Activated naive CD4-positive, alpha-beta T cell treated with anti-CD3 and anti-CD28 coated beads for 36 hours (primary cell): ENCODE measurements around the gene C12orf75. TPM values are rescaled to one million over a fixed set of nuclear protein-coding genes. Genes with fewer than 3 reads are reported as not detected.

Experiments used
- CTCF ChIA-PET: fragments of 350-600 bp; sonication (Branson Sonifier 250); formaldehyde crosslinking; loops from one replicate; lab custom pipeline; 2021; ENCODE audit warnings: antibody characterized with exemption; lab: Charles Lee
- DNase-seq: peaks from one replicate; pipeline ENCODE4 v3.0.0-alpha.2; 2020
- H3K27ac Mint-ChIP-seq: one replicate; pipeline ENCODE4 v1.8.0; 2021; ENCODE audit warnings: mild to moderate bottlenecking, mixed read lengths
- H3K27me3 Mint-ChIP-seq: one replicate; pipeline ENCODE4 v1.8.0; 2021; ENCODE audit warnings: low read depth, mixed read lengths
- H3K36me3 Mint-ChIP-seq: one replicate; pipeline ENCODE4 v1.8.0; 2021; ENCODE audit warnings: low read depth, mixed read lengths
- H3K4me1 Mint-ChIP-seq: one replicate; pipeline ENCODE4 v1.8.0; 2021; ENCODE audit warnings: low read depth, mixed read lengths
- H3K4me3 Mint-ChIP-seq: one replicate; pipeline ENCODE4 v1.8.0; 2021; ENCODE audit warnings: mild to moderate bottlenecking, moderate library complexity, mixed read lengths
- H3K9me3 Mint-ChIP-seq: one replicate; pipeline ENCODE4 v1.8.0; 2021; ENCODE audit warnings: mixed read lengths
- intact Hi-C: fragments of 100-400 bp; cut with micrococcal nuclease; formaldehyde crosslinking; loops from one replicate; pipeline ENCODE4 v1.15.1; 2023
- total RNA-seq, 2 experiments: library from RNA; stranded (reverse); gene quantifications; one replicate each; pipeline ENCODE4 v1.2.3, GENCODE V29; 2021

C12orf75 gene
- total RNA-seq, result 10 to 100 TPM; 41.1 to 48.5 TPM

DNA sequence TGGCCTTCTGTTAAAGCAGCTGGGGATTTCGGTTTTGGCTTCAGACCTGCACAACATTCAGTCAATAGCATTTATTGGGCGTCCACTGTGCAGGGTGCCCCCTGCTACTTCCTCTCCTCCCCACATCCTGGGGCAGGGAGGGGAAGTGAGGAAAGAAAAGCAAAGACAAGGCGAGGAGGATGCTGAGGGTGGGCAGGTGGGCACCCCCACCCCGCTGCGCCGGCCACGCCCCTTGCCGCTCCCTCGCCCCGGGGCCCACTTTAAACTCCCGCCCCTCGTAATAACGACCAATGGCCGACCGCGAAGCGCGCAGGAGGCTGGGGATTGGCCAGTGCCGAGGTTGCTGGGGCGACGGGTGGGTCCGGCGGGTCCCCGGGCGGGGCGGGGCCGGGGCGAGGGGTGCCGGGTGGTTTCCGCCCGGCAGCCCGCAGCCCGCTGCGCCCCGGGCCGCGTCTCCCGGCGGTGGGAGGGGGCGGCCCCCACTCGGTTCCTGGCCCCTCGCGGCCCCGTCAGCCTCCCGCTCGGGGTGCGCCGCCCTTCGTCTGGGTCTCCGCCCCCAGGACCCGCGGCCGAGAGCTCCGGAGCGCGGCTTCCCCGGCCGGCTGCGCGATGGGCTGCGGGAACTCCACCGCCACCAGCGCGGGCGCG is at the start of gene C12orf75:
TSS of gene C12orf75 (plus strand) at position 409 of the 648 bp plus-strand sequence. CDS start at position 610, 201 bp downstream.
- Mint-ChIP-seq H3K4me1 (peaks cover 35% of the 10 kb centered on the region), H3K9me3 (no peaks in the 10 kb centered on the region), H3K27me3 (no peaks in the 10 kb centered on the region), H3K27ac (peak within 1 kb of the TSS; percentile 14), H3K36me3 (no peaks in the 10 kb centered on the region), H3K4me3 (peak within 1 kb of the TSS; percentile 76)
- CTCF ChIA-PET, result no interaction called here
- intact Hi-C loops, result loop anchor here (1.0 to 10.0 kb wide), 7 partner anchors 94 to 1486 kb away; partner anchors contain the start of genes APPL2, CKAP4, NOPCHAP1 and NT5DC3
- DNase-seq, result peak; percentile 86

GRCh38 chr12:105280966-105281693 is 49.4 kb upstream of the C12orf75 start:
- CTCF ChIA-PET, result interaction anchor here (0.6 kb wide), 1 partner anchor 95 kb away, joined by 6 read pairs; no protein-coding TSS in a partner anchor
- no peaks in the 10 kb centered on the region for H3K36me3 Mint-ChIP-seq
- no peaks in the 10 kb centered on the region for H3K9me3 Mint-ChIP-seq
- H3K27ac Mint-ChIP-seq, result no peak overlapping the region
- H3K27me3 Mint-ChIP-seq, result peaks cover 11% of the 10 kb centered on the region
- no peak overlapping the region for H3K4me3 Mint-ChIP-seq
- DNase-seq, result no peak
- no peaks in the 10 kb centered on the region for H3K4me1 Mint-ChIP-seq
- intact Hi-C loops, result no loop called here

DNA sequence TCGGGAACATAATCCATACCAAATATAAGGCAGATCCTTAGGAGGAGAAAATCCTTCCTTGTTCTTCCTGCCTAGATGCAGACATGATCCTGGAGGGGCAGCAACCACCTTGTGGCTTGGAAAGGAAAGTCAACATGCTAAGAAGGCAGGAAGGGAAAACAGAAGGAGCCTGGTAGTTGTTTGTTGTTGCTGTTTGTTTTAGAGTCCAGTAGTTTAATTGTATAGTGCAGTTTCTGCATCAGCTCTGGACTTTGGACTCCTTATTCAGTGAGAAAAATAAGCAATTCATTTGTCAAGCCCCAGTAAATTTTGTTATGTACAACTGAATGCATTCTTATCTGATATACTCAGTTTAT is 48.8 kb upstream of the C12orf75 start:
- H3K27me3 Mint-ChIP-seq, result peaks cover 11% of the 10 kb centered on the region
- DNase-seq, result no peak
- H3K36me3 Mint-ChIP-seq, result no peaks in the 10 kb centered on the region
- CTCF ChIA-PET, result no interaction called here
- intact Hi-C loops, result no loop called here
- no peaks in the 10 kb centered on the region for H3K9me3 Mint-ChIP-seq
- H3K27ac Mint-ChIP-seq, result no peak overlapping the region
- H3K4me3 Mint-ChIP-seq, result no peak overlapping the region
- no peaks in the 10 kb centered on the region for H3K4me1 Mint-ChIP-seq

DNA sequence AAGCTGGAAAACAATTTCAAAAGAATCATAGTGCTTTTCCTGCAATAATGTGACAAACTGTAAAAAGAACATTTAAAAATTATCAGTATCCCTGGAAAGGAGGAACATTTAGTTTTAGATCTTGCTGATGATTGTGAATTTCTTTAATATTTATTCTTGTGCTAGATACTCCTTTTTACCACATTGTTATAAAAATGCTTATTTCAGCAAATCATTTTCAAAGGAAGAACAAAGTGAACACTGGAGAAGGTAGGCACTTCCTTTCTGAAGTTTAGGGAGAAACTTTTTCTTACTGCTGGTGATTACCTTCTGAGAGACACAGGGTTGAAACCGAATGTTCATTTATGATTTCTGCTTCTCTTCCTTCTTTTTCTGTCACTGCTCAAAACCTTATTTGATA is 45.1 kb upstream of the C12orf75 start:
- H3K4me1 Mint-ChIP-seq, result no peaks in the 10 kb centered on the region
- H3K9me3 Mint-ChIP-seq, result no peaks in the 10 kb centered on the region
- peaks cover 11% of the 10 kb centered on the region for H3K27me3 Mint-ChIP-seq
- H3K36me3 Mint-ChIP-seq, result no peaks in the 10 kb centered on the region
- H3K4me3 Mint-ChIP-seq, result no peak overlapping the region
- intact Hi-C loops, result no loop called here
- DNase-seq, result no peak
- CTCF ChIA-PET, result interaction anchor here (1.2 kb wide), 1 partner anchor 10 kb away, joined by 3 read pairs; no protein-coding TSS in a partner anchor
- H3K27ac Mint-ChIP-seq, result no peak overlapping the region

- no peaks in the 10 kb centered on the region for H3K4me1 Mint-ChIP-seq
- H3K4me3 Mint-ChIP-seq, result no peak overlapping the region
- H3K9me3 Mint-ChIP-seq, result no peaks in the 10 kb centered on the region
- CTCF ChIA-PET, result interaction anchor here (1.1 to 1.4 kb wide), 2 partner anchors 15 to 17 kb away, joined by 3 to 4 read pairs; no protein-coding TSS in a partner anchor
- H3K27me3 Mint-ChIP-seq, result peaks cover 7% of the 10 kb centered on the region
- no peaks in the 10 kb centered on the region for H3K36me3 Mint-ChIP-seq
- intact Hi-C loops, result no loop called here
- no peak overlapping the region for H3K27ac Mint-ChIP-seq
- no peak for DNase-seq
Observed at GRCh38 chr12:105287408-105287807, 43.1 kb upstream of the C12orf75 start.

DNA sequence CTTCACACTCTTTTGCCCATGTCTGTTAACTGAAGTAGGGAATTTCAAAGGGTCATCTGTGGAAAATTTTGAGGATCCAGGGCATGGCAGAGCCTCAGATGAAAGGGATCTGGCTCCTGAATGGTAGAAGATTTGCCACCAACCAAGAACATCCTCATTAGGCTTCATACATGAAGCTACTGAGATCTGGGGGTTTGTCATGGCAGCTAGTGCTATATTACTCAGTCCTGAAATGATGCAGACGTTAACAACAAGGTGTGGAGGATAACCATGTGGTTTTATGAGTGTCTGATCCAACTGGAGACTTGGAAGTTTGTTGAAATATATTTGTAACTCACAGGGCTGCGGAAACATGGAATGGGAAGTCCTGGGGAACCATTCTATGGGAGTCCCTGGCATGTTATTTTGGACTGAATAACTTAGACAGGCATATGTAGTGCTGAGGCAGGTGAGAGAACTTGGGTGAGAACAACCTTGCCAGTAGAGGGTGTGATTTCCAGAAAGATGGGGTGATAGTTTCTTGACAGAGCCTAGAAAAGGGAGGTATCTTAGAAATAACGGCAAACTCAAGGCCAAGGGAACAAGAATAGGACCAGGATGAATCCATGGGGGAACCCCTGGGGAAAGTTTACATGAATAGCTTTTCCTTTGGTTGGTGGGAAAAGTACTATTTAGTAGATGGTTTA is 42.0 kb upstream of the C12orf75 start:
- Mint-ChIP-seq H3K36me3 (no peaks in the 10 kb centered on the region), H3K27ac (no peak overlapping the region), H3K27me3 (peaks cover 9% of the 10 kb centered on the region), H3K9me3 (no peaks in the 10 kb centered on the region), H3K4me3 (no peak overlapping the region), H3K4me1 (no peaks in the 10 kb centered on the region)
- CTCF ChIA-PET, result interaction anchor here (1.2 to 1.4 kb wide), 2 partner anchors 10 to 16 kb away, joined by 3 to 4 read pairs; no protein-coding TSS in a partner anchor
- intact Hi-C loops, result no loop called here
- no peak for DNase-seq

- H3K9me3 Mint-ChIP-seq, result no peaks in the 10 kb centered on the region
- CTCF ChIA-PET, result interaction anchor here (1.2 kb wide), 1 partner anchor 11 kb away, joined by 3 read pairs; no protein-coding TSS in a partner anchor
- no peaks in the 10 kb centered on the region for H3K36me3 Mint-ChIP-seq
- peak; percentile 7 for DNase-seq
- intact Hi-C loops, result no loop called here
- no peaks in the 10 kb centered on the region for H3K4me1 Mint-ChIP-seq
- H3K27ac Mint-ChIP-seq, result no peak overlapping the region
- H3K4me3 Mint-ChIP-seq, result no peak overlapping the region
- peaks cover 7% of the 10 kb centered on the region for H3K27me3 Mint-ChIP-seq
Observed at GRCh38 chr12:105289114-105289904, 41.2 kb upstream of the C12orf75 start.

- Mint-ChIP-seq H3K9me3 (no peaks in the 10 kb centered on the region), H3K36me3 (no peaks in the 10 kb centered on the region), H3K4me3 (no peak overlapping the region), H3K4me1 (no peaks in the 10 kb centered on the region), H3K27me3 (peaks cover 2% of the 10 kb centered on the region), H3K27ac (no peak overlapping the region)
- CTCF ChIA-PET, result no interaction called here
- no peak for DNase-seq
- intact Hi-C loops, result no loop called here
Observed at GRCh38 chr12:105291531-105291930, 39.0 kb upstream of the C12orf75 start.

DNA sequence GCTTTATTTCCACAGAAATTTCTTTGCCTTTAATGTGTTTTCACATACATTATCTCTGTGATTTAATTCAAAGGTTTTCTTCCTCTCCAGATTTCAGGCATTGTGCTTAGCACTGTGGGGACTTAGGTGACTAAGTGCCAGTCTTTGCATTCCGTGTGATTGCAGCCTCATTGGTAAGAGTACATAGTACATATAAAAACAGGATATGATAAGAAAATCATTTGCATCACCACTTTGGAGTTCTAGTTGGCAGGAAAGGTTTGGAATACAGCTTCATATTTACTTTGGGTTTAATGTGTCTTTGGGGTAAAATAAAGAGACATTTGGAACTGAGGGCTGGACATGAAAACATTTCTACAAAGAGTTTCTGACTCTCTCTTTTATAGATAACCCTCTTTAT is 37.8 kb upstream of the C12orf75 start:
- intact Hi-C loops, result no loop called here
- Mint-ChIP-seq H3K9me3 (peaks cover 3% of the 10 kb centered on the region), H3K4me3 (no peak overlapping the region), H3K4me1 (no peaks in the 10 kb centered on the region), H3K27me3 (peaks cover 2% of the 10 kb centered on the region), H3K27ac (no peak overlapping the region), H3K36me3 (peaks cover 4% of the 10 kb centered on the region)
- CTCF ChIA-PET, result no interaction called here
- no peak for DNase-seq

DNA sequence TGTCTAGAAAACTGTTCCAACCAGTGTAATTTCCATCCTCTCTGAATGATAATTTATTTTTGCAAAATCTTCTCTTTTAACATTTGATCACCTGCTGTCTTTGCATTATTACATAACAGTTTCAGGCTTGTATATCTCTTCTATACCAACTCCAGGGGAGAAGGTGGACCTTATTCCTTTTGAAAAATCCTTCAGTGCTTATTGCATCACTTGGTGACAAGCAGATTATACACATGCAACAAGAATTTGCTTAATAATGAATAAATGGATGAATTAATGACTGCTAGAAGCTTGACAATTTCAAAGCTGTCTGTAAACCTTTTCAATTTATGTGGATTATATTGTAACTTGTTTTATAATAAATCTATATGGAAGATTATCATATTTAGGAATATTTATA is 37.3 kb upstream of the C12orf75 start:
- Mint-ChIP-seq H3K4me3 (no peak overlapping the region), H3K36me3 (peaks cover 6% of the 10 kb centered on the region), H3K9me3 (peaks cover 7% of the 10 kb centered on the region), H3K4me1 (no peaks in the 10 kb centered on the region), H3K27ac (no peak overlapping the region), H3K27me3 (peaks cover 2% of the 10 kb centered on the region)
- intact Hi-C loops, result no loop called here
- CTCF ChIA-PET, result interaction anchor here (0.6 kb wide), 1 partner anchor 776 kb away, joined by 3 read pairs; no protein-coding TSS in a partner anchor
- no peak for DNase-seq

DNA sequence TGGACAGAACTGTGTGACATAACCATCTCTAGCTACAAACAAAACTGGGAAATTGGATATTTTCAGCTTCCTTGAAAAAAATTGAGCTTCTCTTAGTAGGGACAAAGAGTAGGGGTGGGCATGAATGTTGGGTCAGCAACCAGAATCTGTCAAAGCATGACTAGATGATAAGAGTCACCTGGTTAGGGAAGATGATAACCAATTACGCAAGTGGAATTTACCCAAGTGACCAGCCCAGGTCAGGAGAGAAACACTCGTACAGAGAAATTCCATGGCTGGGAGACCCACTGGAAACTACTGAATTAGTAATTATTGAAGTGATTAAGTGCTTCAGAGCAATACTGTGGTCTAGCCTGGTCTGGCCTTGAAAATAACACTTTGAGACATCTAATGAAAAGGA is 36.3 kb upstream of the C12orf75 start:
- Mint-ChIP-seq H3K27me3 (peaks cover 2% of the 10 kb centered on the region), H3K27ac (no peak overlapping the region), H3K4me3 (no peak overlapping the region), H3K4me1 (no peaks in the 10 kb centered on the region), H3K9me3 (peaks cover 13% of the 10 kb centered on the region), H3K36me3 (peaks cover 6% of the 10 kb centered on the region)
- DNase-seq, result no peak
- CTCF ChIA-PET, result interaction anchor here (0.6 to 0.7 kb wide), 2 partner anchors 103 to 131 kb away, joined by 4 to 5 read pairs; no protein-coding TSS in a partner anchor
- intact Hi-C loops, result no loop called here
